Muscle of leg (tissue), 11 donors: ENCODE results near the gene MACROD1. TPM values are rescaled to one million over a fixed set of nuclear protein-coding genes. Genes with fewer than 3 reads are reported as not detected.

Experiments used
- DNase-seq: peaks from one replicate; pipeline ENCODE4 v3.0.0; 2013
- H3K27ac ChIP-seq: one replicate; pipeline ENCODE4 v1.5.1; 2013; ENCODE audit warnings: mild to moderate bottlenecking, low read length, control low read depth
- H3K27me3 ChIP-seq: one replicate; pipeline ENCODE4 v1.6.1; 2013; ENCODE audit warnings: low read length; ENCODE audit not compliant: control insufficient read depth, insufficient read depth
- H3K36me3 ChIP-seq: one replicate; pipeline ENCODE4 v1.6.1; 2013; ENCODE audit warnings: low read length; ENCODE audit not compliant: control insufficient read depth, insufficient read depth
- H3K4me1 ChIP-seq: one replicate; pipeline ENCODE4 v1.6.1; 2013; ENCODE audit warnings: low read length; ENCODE audit not compliant: control insufficient read depth, insufficient read depth
- H3K4me3 ChIP-seq: one replicate; pipeline ENCODE4 v1.5.1; 2013; ENCODE audit warnings: low read length, control low read depth
- H3K9me3 ChIP-seq: replicated peaks from 2 replicates; pipeline ENCODE4 v1.6.1; 2013; ENCODE audit warnings: low read depth, low read length; ENCODE audit not compliant: control insufficient read depth
- WGBS: methylation state at CpG from one replicate; pipeline ENCODE4 v1.1.5; 2013; ENCODE audit warnings: missing lambda C conversion rate; ENCODE audit not compliant: insufficient coverage; 5-methylcytosine and 5-hydroxymethylcytosine counted together
- polyA plus RNA-seq, 8 donors: library from polyadenylated mRNA; unstranded; fragments of 120-200 nt; gene quantifications; one replicate each; pipeline versions ENCODE4 v1.2.1 to v1.2.3, GENCODE V29; 2013; ENCODE audit warnings: inconsistent platforms in 1 of 8, low replicate concordance in 1 of 8; ENCODE audit not compliant: insufficient read length in 8 of 8, insufficient read depth in 1 of 8
- total RNA-seq: library from RNA; stranded (reverse); fragments of 120-200 nt; gene quantifications from one replicate; pipeline ENCODE4 v1.2.4, GENCODE V29; 2013

The MACROD1 gene
- total and polyA plus RNA-seq, 9 donors = 46.1 to 107 (median 66.4) TPM

DNA sequence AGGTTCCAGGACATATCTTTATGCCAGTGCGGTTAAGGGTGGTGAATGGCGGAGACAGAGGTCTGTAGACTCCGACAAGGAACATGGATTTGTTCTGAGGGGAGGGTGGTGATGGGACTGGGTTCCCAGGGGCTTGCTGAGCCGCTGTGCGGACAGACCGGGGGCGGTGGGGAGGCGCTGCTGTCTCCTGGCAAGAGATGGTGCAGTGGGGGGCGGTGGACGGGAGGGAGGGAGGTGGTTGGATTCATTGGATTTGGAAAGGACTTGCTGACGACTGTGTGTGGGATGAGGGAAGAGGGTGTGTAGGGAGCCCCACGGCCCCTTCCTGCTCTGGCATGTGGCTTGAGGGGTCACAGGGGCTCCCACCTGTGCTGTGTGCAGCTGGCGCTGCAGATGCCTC is 87.0 kb downstream of the MACROD1 start:
- peaks cover 66% of the 10 kb centered on the region for H3K4me1 ChIP-seq

DNA sequence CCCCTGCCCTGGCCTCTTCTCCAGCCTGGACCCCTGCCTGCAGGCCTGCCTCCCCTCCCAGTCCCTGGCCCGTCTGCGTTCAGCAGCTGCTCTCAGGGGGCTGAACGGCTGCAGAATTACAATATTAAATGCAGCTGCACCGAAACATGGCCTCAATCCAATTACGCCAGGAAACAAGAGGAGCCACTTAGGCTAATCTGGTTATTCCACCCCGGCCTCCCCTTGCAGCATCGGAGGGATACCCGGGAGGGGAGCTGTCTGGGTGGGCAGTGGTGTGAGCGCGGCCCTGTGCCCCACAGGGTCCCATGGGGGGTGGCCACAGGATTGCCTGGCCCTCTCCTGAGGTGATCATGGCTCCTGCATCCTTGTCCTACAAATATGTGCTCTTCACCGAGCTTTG is 87.6 kb downstream of the MACROD1 start:
- peaks cover 3% of the 10 kb centered on the region for H3K27me3 ChIP-seq
- DNase-seq = peak; percentile 90
- no peaks in the 10 kb centered on the region for H3K36me3 ChIP-seq
- H3K4me1 ChIP-seq = peaks cover 65% of the 10 kb centered on the region
- WGBS = 12% methylated on average over 10 of the region's 11 CpGs
- no peaks in the 10 kb centered on the region for H3K9me3 ChIP-seq
- H3K27ac ChIP-seq = peak overlapping the region; percentile 55
- H3K4me3 ChIP-seq = no peak overlapping the region

More for the DNA sequence above, 87.0 kb downstream of the MACROD1 start:
- Histone ChIP-seq H3K36me3 (no peaks in the 10 kb centered on the region), H3K27me3 (peaks cover 3% of the 10 kb centered on the region), H3K4me3 (no peak overlapping the region), H3K9me3 (no peaks in the 10 kb centered on the region), H3K27ac (no peak overlapping the region)
- peak; percentile 53 for DNase-seq
- 31% methylated on average over 12 of the region's 13 CpGs for whole genome bisulfite sequencing

DNA sequence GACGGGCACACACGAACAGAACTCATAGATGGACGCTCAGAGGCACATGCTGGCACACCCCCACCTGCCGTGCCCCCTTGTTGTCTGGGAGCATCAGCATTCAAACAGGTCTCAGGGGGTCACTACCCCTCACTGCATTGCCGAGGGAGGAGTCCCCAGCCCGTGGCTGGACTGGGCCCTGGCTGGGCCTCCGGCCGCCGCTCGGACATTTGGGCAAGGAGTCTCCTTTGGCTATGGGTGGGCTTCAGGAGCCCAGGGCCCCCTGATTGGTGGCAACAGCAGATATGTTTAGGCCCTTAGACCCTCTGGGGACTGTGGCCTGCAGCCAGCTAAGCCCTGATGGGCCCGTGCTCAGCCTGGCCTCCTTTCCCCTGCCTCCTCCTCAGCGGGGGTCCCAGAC is 88.3 kb downstream of the MACROD1 start:
- Histone ChIP-seq H3K4me1 (peaks cover 64% of the 10 kb centered on the region), H3K36me3 (no peaks in the 10 kb centered on the region), H3K27ac (no peak overlapping the region), H3K4me3 (no peak overlapping the region), H3K9me3 (no peaks in the 10 kb centered on the region), H3K27me3 (peaks cover 3% of the 10 kb centered on the region)
- WGBS = 74% methylated on average over 4 of the region's 12 CpGs
- DNase-seq = no peak

- Histone ChIP-seq H3K4me1 (peaks cover 64% of the 10 kb centered on the region), H3K27me3 (peaks cover 3% of the 10 kb centered on the region), H3K36me3 (no peaks in the 10 kb centered on the region), H3K27ac (no peak overlapping the region), H3K9me3 (no peaks in the 10 kb centered on the region), H3K4me3 (no peak overlapping the region)
- no CpG with 5 or more reads among the region's 8 CpGs for WGBS
- no peak for DNase-seq
Measured at GRCh38 chr11:64076758-64077157, 89.2 kb downstream of the MACROD1 start.

DNA sequence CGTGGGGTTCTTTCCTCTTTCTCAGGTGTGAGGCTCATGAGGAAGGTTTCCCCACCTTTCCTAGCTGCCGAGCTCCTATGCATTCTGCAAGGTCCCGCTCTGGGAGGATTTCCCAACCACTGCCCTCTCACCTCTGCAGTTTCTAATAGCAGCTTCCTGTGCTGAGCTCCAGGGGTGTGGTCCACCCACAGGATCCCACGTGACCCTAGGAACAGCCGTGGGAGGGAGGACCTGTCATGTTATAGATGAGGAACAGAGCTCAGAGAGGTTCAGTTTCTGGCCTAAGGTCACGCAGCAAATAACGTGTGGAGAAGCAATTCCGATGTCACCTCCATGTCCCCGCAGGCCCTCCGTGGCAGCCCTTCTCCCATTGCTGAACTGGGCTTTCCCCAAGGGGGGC is 91.7 kb downstream of the MACROD1 start:
- Histone ChIP-seq H3K36me3 (no peaks in the 10 kb centered on the region), H3K4me3 (no peak overlapping the region), H3K9me3 (no peaks in the 10 kb centered on the region), H3K27me3 (peaks cover 3% of the 10 kb centered on the region), H3K27ac (no peak overlapping the region), H3K4me1 (peaks cover 83% of the 10 kb centered on the region)
- 63% methylated on average over 7 of the region's 10 CpGs for WGBS
- no peak for DNase-seq

- no peaks in the 10 kb centered on the region for H3K9me3 ChIP-seq
- 58% methylated on average over 6 of the region's 13 CpGs for WGBS
- H3K4me3 ChIP-seq = no peak overlapping the region
- H3K27ac ChIP-seq = no peak overlapping the region
- peaks cover 3% of the 10 kb centered on the region for H3K27me3 ChIP-seq
- no peak for DNase-seq
- no peaks in the 10 kb centered on the region for H3K36me3 ChIP-seq
- H3K4me1 ChIP-seq = peaks cover 80% of the 10 kb centered on the region
Measured at GRCh38 chr11:64073542-64073941, 92.4 kb downstream of the MACROD1 start.

DNA sequence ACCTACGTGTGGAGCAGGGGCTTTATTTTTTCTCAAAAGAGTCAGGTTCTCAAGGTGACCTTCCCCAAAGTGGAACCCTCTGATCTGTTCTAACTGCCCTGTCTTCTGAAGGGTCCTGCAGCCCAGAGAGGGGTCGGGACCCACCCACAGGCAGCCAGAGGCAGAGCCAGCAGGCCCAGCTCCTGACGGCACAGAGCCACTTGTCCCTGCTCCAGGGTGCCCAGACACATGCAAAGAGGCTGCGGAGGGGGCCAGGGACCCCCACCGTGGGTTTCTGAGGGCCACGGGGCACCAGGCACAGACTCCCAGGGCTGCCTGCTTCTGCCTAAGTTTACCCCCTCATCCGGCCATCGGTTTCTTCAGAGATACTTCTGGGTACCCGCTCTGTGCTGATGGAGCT is 93.0 kb downstream of the MACROD1 start:
- no peak for DNase-seq
- H3K36me3 ChIP-seq = no peaks in the 10 kb centered on the region
- no peaks in the 10 kb centered on the region for H3K9me3 ChIP-seq
- no peak overlapping the region for H3K27ac ChIP-seq
- peaks cover 77% of the 10 kb centered on the region for H3K4me1 ChIP-seq
- 82% methylated on average over 8 of the region's 9 CpGs for WGBS
- no peaks in the 10 kb centered on the region for H3K27me3 ChIP-seq
- no peak overlapping the region for H3K4me3 ChIP-seq

GRCh38 chr11:64072403-64072802 is 93.5 kb downstream of the MACROD1 start:
- H3K4me3 ChIP-seq = no peak overlapping the region
- no CpG with 5 or more reads among the region's 8 CpGs for WGBS
- H3K4me1 ChIP-seq = peaks cover 75% of the 10 kb centered on the region
- no peak overlapping the region for H3K27ac ChIP-seq
- H3K27me3 ChIP-seq = no peaks in the 10 kb centered on the region
- no peak for DNase-seq
- H3K9me3 ChIP-seq = no peaks in the 10 kb centered on the region
- H3K36me3 ChIP-seq = no peaks in the 10 kb centered on the region

DNA sequence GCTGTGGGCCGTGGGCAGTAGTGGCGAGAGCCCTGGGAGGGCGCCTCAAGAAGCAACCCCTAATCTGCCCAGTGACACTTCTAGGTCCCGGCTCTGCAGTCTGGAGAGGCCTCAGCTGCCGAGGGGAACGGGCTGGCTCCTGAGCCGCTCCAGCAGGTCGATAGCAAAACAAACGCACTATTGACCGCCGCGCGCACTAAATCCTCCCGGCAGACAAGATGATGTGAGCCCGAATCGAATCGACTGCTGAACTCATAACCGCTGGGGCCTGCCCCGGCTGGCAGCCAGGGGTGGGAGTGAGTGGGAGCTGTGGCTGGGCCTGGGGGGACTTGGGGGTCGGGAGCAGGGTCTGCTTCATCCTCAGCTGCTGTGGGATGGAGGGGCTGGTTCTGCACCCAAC is 94.1 kb downstream of the MACROD1 start:
- WGBS = 50% methylated on average over 18 of the region's 20 CpGs
- Histone ChIP-seq H3K27me3 (peaks cover 3% of the 10 kb centered on the region), H3K4me1 (peaks cover 70% of the 10 kb centered on the region), H3K27ac (peak overlapping the region; percentile 15), H3K9me3 (no peaks in the 10 kb centered on the region), H3K36me3 (no peaks in the 10 kb centered on the region), H3K4me3 (no peak overlapping the region)
- DNase-seq = no peak

GRCh38 chr11:64070314-64070681 is 95.6 kb downstream of the MACROD1 start:
- Histone ChIP-seq H3K4me1 (peaks cover 61% of the 10 kb centered on the region), H3K36me3 (no peaks in the 10 kb centered on the region), H3K27me3 (peaks cover 3% of the 10 kb centered on the region), H3K9me3 (no peaks in the 10 kb centered on the region), H3K4me3 (no peak overlapping the region), H3K27ac (peak overlapping the region; percentile 47)
- peak; percentile 57 for DNase-seq
- 3% methylated on average over 5 of the region's 12 CpGs for WGBS
